ENCODE results near the gene GPR132.
"Not testable (repeated sequence)": the region's sequence is repeated elsewhere in the genome, so short reads cannot be mapped to it uniquely, and the experiment has no call there.

The GPR132 gene, protein sequence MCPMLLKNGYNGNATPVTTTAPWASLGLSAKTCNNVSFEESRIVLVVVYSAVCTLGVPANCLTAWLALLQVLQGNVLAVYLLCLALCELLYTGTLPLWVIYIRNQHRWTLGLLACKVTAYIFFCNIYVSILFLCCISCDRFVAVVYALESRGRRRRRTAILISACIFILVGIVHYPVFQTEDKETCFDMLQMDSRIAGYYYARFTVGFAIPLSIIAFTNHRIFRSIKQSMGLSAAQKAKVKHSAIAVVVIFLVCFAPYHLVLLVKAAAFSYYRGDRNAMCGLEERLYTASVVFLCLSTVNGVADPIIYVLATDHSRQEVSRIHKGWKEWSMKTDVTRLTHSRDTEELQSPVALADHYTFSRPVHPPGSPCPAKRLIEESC

DNA sequence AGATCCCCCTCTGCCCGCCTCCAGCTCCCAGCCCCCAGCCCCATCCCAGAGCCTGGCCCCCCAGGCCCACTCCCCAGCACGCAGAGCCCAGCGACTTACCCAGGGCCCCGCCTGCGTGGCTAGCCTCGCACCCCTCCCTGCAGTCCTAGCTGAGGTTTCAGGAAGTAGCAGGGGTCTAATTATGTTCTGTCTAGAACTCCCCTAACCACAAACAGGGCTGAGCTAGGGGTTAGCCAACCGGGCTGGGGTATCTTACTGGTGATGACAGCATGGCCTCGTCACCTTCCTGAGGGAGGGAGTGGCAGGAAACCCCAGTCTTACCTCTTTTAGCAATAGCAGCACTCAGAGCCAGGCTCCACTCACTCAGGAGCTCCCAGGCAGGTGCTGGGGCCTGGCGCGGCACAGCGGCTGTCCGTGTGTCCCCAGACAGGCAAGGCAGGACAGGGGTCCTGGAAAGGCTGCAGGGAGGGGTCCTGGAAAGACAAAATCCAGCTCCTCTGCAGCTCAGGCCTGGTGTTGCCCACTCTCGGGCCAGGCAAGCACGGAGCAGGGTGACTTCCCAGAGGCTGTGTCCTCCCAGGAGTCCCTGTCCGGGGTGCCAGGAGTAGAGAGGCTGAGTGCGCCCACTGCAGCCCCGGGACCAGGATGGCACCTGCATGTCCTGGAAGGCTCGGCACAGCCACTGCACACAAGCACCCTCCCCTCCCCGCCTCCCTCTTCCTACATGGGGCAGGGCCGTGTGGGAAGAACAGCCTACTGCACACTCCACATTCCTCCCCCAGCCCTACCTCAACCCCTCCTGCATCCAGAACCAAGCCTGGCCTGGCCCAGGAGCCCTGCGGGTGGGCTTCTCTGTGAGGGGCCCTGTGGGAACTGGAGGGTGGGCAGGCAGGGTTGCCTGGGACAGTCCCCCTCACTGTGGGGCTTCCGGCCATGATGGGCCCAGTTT is at the start of gene GPR132:
TSS of gene GPR132 (minus strand) at position 151 of the 949 bp plus-strand sequence. CDS start 10,010 bp downstream, outside the sequence.
- peak within 1 kb of the TSS; percentile 85 for H3K4me3 ChIP-seq (ENCODE audit: low read length)
- no peak for TF ChIP-seq ZNF274 (IDR thresholded peaks at IDR 0.05; ENCODE audit: low read depth, low read length)

DNA sequence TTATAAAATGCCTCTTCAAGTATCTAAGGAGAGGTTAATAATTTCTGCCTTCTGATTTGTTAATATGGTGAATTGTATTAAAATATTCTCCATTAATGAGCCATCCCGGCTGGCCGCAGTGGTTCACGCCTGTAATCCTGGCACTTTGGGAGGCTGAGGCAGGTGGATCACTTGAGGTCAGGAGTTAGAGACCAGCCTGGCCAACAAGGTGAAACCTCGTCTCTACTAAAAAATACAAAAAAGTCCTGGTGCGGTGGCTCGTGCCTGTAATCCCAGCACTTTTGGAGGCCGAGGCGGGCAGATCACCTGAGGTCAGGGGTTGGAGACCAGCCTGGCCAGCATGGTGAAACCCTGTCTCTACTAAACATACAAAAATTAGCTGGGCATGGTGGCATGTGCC is 44.0 kb upstream of the GPR132 start:
- not testable (repeated sequence) for H3K4me3 ChIP-seq (ENCODE audit: low read length)

DNA sequence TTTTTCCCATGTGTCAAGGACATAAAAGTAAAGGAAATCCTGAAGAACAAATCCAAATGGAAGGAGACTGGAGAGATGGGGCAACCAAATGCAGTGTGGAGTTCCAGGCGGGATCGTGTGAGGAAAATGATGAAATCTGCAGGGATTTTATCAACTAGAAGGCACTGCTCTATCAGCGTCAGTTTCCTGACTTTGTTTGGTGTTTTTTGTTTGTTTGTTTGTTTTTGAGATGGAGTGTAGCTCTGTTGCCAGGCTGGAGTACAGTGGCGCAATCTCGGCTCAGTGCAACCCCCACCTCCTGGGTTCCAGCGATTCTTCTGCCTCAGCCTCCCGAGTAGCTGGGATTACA is 43.3 kb upstream of the GPR132 start:
- H3K4me3 ChIP-seq (ENCODE audit: low read length), result no peak overlapping the region
- TF ChIP-seq ZNF274 (IDR thresholded peaks at IDR 0.05; ENCODE audit: low read depth, low read length), result no peak

DNA sequence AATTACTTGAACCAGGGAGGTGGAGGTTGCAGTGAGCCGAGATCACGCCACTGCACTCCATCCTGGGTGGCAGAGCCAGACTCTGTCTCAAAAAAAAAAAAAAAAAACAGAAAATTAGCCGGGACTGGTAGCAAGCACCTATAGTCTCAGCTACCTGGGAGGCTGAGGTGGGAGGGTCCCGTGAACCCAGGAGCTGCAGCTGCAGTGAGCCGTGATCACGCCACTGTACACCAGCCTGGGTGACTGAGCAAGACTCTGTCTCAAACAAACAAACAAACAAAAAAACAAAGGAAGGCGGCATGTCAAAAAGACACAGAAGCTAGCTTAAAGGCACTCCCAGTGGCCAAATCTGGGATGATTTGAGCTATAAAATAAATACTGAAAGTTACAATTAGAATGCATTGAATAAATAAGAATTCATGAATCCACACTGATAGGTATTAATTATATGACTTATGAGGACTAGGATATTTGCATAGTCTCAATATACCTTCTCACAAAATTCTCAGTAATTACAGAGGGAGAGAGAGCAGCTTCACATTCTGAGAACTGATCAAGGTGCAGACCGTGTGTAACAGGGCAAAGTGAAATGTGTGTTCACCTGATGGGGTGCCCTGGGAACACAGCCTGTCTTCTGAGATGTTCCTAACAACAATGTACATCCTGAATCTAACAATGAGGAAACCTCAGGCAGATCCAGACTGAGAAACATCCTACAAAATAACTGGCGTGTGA is 42.7 kb upstream of the GPR132 start:
- no peak for TF ChIP-seq ZNF274 (IDR thresholded peaks at IDR 0.05; ENCODE audit: low read depth, low read length)

DNA sequence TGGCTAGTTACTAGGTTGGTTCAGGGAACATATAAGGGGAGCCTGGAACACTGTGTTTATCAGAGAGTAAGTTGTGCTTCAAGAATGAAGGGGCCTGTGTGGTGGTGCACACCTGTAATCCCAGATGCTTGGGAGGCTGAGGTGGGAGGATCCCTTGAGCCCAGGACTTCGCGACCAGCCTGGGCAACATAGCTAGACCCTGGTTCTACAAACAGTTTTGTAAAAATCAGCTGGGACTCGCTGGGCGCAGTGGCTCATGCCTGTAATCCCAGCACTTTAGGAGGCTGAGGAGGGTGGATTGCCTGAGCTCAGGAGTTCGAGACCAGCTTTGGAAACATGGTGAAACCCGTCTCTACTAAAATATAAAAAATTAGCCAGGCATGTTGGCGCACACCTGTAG is 42.1 kb upstream of the GPR132 start:
- H3K4me3 ChIP-seq (ENCODE audit: low read length), result no peak overlapping the region
- no peak for TF ChIP-seq ZNF274 (IDR thresholded peaks at IDR 0.05; ENCODE audit: low read depth, low read length)

More for the DNA sequence above, 42.7 kb upstream of the GPR132 start:
- H3K4me3 ChIP-seq (ENCODE audit: low read length), result no peak overlapping the region

DNA sequence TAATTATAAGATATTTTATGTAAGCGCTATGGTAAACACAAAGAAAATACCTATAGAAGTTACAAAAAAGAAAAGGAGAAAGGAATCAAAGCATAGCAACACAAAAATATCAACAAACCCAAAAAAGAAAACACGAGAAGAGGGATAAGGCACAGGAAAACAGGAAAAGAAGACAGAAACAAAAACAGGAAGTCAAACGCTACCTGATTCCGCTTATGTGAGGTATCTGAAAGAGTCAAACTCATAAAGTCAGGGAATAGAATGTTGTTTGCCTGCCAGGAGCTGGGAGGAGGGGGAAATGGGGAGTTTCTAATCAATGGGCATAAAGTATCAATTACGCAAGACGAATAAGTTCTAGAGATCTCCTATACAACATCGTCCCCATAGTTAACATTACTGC is 39.9 kb upstream of the GPR132 start:
- TF ChIP-seq ZNF274 (IDR thresholded peaks at IDR 0.05; ENCODE audit: low read depth, low read length), result no peak
- no peak overlapping the region for H3K4me3 ChIP-seq (ENCODE audit: low read length)

DNA sequence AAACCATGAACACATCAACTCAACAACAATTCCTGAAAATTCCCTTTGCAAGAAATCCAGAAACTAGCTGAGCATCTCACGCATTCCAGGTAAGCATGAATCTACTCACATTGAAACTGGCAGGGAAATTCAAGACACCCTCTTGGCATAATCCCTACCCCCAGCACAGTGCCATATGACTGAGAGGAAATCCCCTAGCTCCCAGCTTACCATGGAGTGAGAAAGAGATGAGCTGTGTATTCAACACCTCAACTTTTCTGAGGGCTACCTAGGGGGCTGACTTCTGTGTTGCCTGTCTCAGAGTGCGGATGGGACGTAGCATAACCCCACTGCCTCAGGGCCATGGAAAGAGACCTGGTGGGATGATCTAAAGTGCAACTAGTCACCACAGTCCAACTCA is 37.7 kb upstream of the GPR132 start:
- no peak for TF ChIP-seq ZNF274 (IDR thresholded peaks at IDR 0.05; ENCODE audit: low read depth, low read length)
- H3K4me3 ChIP-seq (ENCODE audit: low read length), result no peak overlapping the region

DNA sequence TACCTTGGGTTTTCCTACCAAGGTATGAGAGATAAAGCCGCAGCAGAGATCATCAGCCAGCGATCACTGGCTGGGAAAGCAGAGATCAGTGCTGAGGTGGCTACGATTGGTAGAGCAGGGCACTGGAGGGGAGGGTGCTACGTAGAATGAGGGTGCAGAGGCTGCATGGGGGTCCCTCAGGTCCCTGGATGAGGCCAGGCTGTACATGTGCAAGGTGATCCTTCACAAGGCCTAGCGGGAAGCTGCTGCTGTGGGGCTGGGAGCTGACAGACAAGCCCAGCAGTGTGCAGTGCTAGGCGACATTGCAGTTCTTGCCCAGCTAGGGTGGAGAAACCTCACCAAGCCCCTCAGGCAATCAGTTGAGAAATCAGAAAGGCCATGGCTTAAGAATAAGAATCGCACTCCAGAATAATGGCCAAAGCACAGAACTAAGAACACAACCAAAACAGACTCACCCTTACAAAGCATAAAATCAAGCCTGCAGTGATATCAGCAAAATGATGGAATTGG is 37.2 kb upstream of the GPR132 start:
- TF ChIP-seq ZNF274 (IDR thresholded peaks at IDR 0.05; ENCODE audit: low read depth, low read length), result no peak

DNA sequence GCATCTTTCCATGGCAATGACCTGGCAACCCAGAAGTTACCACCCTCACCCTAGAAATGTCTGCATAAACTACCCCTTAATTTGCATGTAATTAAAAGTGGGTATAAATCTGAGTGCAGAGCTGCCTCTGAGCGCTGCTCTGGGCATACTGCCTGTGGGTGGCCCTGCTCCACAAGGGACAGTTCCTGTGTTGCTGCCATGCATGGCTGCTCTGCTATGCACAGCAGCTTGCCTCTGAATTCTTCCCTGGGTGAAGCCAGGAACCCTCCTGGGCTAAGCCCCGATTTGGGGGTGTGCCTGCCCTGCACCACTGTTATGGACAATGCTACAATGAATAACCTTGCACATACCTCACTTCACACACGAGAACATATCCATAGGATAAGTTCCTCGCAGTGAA is 35.7 kb upstream of the GPR132 start:
- TF ChIP-seq ZNF274 (IDR thresholded peaks at IDR 0.05; ENCODE audit: low read depth, low read length), result no peak
- H3K4me3 ChIP-seq (ENCODE audit: low read length), result no peak overlapping the region

More for the DNA sequence above, 37.2 kb upstream of the GPR132 start:
- no peak overlapping the region for H3K4me3 ChIP-seq (ENCODE audit: low read length)

DNA sequence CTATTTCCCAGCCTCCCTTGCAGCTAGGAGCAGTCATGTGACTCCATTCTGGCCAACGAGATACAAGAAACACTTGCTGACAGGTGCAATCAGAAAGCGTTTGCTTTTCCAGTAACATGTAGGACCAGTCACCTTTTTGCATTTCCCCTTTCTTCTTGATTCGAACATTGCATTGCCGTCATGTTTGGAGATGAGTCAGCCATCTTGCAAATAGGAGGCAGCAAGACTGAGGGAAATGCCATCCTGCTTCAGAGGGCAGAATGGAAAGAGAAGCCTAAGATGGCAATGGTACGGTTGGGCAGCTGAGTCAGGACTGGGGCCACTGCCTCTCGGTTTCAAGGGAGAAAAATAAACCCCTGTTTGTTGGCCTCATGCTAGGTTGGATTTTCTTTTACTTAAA is 34.5 kb upstream of the GPR132 start:
- TF ChIP-seq ZNF274 (IDR thresholded peaks at IDR 0.05; ENCODE audit: low read depth, low read length), result no peak
- no peak overlapping the region for H3K4me3 ChIP-seq (ENCODE audit: low read length)

DNA sequence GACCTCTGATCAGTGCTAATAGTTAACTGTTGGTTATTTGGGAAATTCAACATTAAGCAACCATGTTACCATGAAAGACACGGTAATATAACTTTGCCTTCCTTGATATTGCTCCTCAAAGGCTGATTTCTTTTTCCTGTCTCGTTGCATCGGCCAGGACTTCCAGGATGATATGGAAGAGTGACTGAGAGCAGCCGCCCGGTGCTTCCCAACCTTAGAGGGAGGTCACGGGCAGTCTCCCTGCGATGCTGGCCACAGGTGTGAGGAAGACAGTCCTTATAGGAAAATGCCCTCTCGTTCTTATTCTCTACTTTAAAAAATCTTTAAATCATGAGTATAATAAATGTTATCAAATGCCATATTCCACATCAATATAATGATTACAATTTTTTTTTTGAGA is 33.1 kb upstream of the GPR132 start:
- TF ChIP-seq ZNF274 (IDR thresholded peaks at IDR 0.05; ENCODE audit: low read depth, low read length), result no peak
- H3K4me3 ChIP-seq (ENCODE audit: low read length), result no peak overlapping the region

DNA sequence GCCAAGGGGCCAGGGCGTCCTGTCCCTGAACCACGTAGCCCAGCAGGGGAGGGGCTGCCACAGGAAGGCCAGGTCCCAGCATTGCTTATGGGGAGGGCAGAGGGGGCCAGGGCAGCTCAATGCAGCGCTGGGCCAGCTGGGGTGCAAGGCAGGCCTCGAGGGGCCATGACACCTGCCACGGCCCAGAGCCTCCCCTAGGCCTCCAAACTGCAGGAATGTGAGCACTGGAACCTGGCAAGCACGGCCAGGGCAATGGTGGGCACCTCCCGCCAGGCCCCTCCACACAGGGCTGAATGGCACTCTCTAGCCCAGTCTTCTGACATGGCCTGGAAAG is 32.5 kb upstream of the GPR132 start:
- H3K4me3 ChIP-seq (ENCODE audit: low read length), result no peak overlapping the region
- no peak for TF ChIP-seq ZNF274 (IDR thresholded peaks at IDR 0.05; ENCODE audit: low read depth, low read length)

DNA sequence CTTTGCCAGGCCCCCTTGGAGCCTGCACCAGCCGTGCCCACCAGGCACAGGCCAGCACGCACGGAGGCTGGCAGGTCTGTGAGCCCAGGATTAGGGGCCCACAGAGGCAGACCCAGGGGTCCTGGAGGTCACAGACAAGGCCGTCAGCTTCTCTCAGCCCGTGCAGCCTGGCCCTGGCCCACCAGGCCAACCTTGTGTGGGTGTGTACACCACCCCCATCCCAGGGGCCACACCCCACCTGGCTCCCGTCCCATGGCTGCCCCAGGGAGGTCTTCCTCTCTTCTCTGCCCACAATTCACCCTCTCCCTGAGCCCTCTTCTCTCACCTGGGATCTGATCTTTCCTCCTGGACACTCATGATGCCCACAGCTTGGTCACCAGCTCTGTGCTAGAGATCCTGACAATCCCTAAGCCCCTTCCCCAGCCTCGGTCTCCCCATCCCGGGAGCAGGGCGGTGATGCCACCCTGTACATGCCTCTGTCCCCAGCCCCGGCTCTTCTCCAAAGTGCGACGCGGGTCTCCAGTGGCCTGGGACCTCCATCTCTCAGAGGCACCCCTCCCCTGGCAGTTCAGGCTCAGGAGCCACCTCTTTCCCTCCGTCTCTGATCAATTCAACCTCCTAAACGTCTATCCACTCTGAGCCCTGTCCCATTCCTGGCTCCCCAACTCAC is 31.1 kb upstream of the GPR132 start:
- TF ChIP-seq ZNF274 (IDR thresholded peaks at IDR 0.05; ENCODE audit: low read depth, low read length), result no peak
- no peak overlapping the region for H3K4me3 ChIP-seq (ENCODE audit: low read length)
